DND-41 (cell line): ENCODE results near the gene BBS9.

ENCODE experiments used
- ATAC-seq: fragments of 200-7000 bp; cut with Tn5 transposase; 3 replicates; pipeline ENCODE4 v1.9.1; 2021; ENCODE audit warnings: low read depth; ENCODE audit not compliant: insufficient read depth
- DNase-seq: peaks from one replicate; pipeline ENCODE4 v3.0.0-alpha.2; 2020
- H2AFZ ChIP-seq: 2 replicates; pipeline ENCODE4 v1.6.0; 2012; ENCODE audit warnings: low read depth, low read length
- H3K27ac ChIP-seq: 2 replicates; pipeline ENCODE4 v1.5.1; 2012; ENCODE audit warnings: low read length, inconsistent platforms
- H3K27me3 ChIP-seq: fragments of 200-600 bp; sonication (generic); 2 replicates; pipeline ENCODE4 v1.6.0; 2012; ENCODE audit warnings: low read length, mild to moderate bottlenecking, inconsistent platforms; ENCODE audit not compliant: insufficient read depth, poor library complexity
- H3K36me3 ChIP-seq: 2 replicates; pipeline ENCODE4 v1.5.1; 2012; ENCODE audit warnings: low read length, inconsistent platforms; ENCODE audit not compliant: insufficient read depth
- H3K4me1 ChIP-seq: 2 replicates; pipeline ENCODE4 v1.5.1; 2012; ENCODE audit warnings: mild to moderate bottlenecking, low read length; ENCODE audit not compliant: insufficient read depth
- H3K4me2 ChIP-seq: 2 replicates; pipeline ENCODE4 v1.6.0; 2012; ENCODE audit warnings: mild to moderate bottlenecking, moderate library complexity, low read length, inconsistent platforms; ENCODE audit not compliant: insufficient read depth
- H3K4me3 ChIP-seq, 2 experiments: fragments of 200-600 bp in 1 of 2; shearing (Covaris generic) in 1 of 2; 2 replicates each; pipeline ENCODE4 v1.5.1; 2012 to 2016; ENCODE audit warnings: inconsistent platforms in 2 of 2, low read length in 2 of 2, mild to moderate bottlenecking in 2 of 2, low read depth in 1 of 2, moderate library complexity in 1 of 2
- H3K79me2 ChIP-seq: 2 replicates; pipeline ENCODE4 v1.6.0; 2012; ENCODE audit warnings: low read length, inconsistent platforms; ENCODE audit not compliant: insufficient read depth
- H3K9ac ChIP-seq: 2 replicates; pipeline ENCODE4 v1.6.0; 2012; ENCODE audit warnings: low read depth, mild to moderate bottlenecking, inconsistent platforms, low read length, moderate library complexity
- H3K9me3 ChIP-seq: 2 replicates; pipeline ENCODE4 v1.5.1; 2012; ENCODE audit warnings: low read length, moderate library complexity, mild to moderate bottlenecking, inconsistent platforms; ENCODE audit not compliant: insufficient read depth, severe bottlenecking
- H4K20me1 ChIP-seq: 2 replicates; pipeline ENCODE4 v1.6.0; 2012; ENCODE audit warnings: low read length; ENCODE audit not compliant: insufficient read depth
- EZH2 ChIP-seq: IDR thresholded peaks from 3 replicates; pipeline ENCODE4 v1.6.1; 2012; ENCODE audit warnings: borderline replicate concordance, low read depth, mild to moderate bottlenecking, moderate library complexity, low read length, inconsistent platforms; ENCODE audit not compliant: severe bottlenecking
- TF ChIP-seq, protein P1 (sequence below): IDR thresholded peaks from 2 replicates; pipeline ENCODE4 v1.5.1; 2012; ENCODE audit warnings: borderline replicate concordance, low read length, moderate library complexity, mild to moderate bottlenecking; ENCODE audit not compliant: poor library complexity, severe bottlenecking; ENCODE audit errors: extremely low read depth

Gene BBS9

DNA sequence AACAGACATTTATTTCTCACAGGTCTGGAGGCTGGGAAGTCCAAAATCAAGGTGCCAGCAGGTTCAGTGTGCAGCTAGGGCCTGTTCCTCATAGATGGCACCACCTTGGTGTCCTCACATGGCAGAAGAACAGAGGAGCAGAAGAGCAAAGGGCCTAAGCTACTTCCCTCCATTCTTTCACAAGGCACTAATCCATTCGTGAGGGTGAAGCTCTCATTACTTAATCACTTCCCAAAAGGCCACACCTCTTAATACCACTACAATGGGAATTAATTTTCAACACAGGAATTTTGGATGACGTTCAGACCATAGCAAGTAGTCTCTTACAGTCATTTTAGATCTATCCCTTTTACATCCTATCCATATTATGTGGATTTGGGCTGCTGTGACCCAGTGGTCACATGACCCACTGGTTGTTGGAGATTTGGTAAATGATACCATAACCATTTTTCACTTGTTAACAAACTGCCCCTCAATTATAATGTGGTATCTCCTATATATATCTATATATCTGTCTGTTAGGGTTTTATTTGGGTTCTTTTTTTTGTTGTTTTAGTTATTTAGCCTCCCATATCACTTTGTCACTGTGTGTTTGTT, 63.4 kb downstream of the BBS9 start:
- H2AFZ ChIP-seq, result no peak overlapping the region
- no peak overlapping the region for H3K4me3 ChIP-seq
- no peaks in the 10 kb centered on the region for H4K20me1 ChIP-seq
- H3K27me3 ChIP-seq, result no peaks in the 10 kb centered on the region
- no peak overlapping the region for H3K27ac ChIP-seq
- ATAC-seq (no peak), DNase-seq (no peak)
- H3K36me3 ChIP-seq, result no peaks in the 10 kb centered on the region
- TF ChIP-seq EZH2, result no peak
- TF ChIP-seq, protein P1, sequence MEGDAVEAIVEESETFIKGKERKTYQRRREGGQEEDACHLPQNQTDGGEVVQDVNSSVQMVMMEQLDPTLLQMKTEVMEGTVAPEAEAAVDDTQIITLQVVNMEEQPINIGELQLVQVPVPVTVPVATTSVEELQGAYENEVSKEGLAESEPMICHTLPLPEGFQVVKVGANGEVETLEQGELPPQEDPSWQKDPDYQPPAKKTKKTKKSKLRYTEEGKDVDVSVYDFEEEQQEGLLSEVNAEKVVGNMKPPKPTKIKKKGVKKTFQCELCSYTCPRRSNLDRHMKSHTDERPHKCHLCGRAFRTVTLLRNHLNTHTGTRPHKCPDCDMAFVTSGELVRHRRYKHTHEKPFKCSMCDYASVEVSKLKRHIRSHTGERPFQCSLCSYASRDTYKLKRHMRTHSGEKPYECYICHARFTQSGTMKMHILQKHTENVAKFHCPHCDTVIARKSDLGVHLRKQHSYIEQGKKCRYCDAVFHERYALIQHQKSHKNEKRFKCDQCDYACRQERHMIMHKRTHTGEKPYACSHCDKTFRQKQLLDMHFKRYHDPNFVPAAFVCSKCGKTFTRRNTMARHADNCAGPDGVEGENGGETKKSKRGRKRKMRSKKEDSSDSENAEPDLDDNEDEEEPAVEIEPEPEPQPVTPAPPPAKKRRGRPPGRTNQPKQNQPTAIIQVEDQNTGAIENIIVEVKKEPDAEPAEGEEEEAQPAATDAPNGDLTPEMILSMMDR, result no peak
- H3K4me1 ChIP-seq, result peaks cover 9% of the 10 kb centered on the region; the same call in 1 of the 2 replicates
- no peak overlapping the region for H3K4me2 ChIP-seq
- no peaks in the 10 kb centered on the region for H3K79me2 ChIP-seq
- H3K9me3 ChIP-seq, result no peaks in the 10 kb centered on the region
- H3K9ac ChIP-seq, result no peak overlapping the region

DNA sequence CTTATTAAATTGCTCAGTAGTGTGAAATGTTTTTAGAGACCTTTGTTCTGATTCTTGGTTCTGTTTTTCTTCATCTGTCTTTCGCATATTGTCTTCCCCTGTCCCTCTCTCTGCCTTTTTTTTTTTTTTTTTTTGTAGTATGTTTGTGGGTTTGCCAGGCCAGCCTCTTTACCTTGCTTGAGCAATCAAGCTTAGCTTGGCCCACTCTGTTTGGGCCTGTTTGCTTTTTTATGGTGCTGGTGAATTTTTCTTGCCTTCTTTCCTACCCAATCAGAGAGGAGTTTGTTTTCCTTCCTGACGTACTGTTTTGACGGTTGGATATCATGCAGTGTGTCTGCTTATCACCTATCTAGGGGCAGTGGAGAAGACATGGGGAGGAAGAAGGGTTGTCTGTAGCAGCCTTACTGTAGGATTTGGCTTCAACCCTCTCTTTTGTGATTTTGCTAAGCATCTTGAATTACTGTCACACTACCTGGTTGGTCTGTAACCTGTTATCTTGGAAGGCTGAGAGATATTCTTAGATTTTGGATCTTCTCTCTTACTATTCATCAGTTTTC, 64.0 kb downstream of the BBS9 start:
- Histone ChIP-seq H3K9ac (no peak overlapping the region), H3K36me3 (no peaks in the 10 kb centered on the region), H3K27ac (no peak overlapping the region), H3K79me2 (no peaks in the 10 kb centered on the region), H3K4me3 (no peak overlapping the region), H2AFZ (no peak overlapping the region), H3K4me1 (peaks cover 9% of the 10 kb centered on the region; the same call in 1 of the 2 replicates), H4K20me1 (no peaks in the 10 kb centered on the region), H3K27me3 (no peaks in the 10 kb centered on the region), H3K9me3 (no peaks in the 10 kb centered on the region), H3K4me2 (no peak overlapping the region)
- no peak for DNase-seq
- no peak for TF ChIP-seq EZH2
- TF ChIP-seq, protein P1, result no peak
- no peak for ATAC-seq

DNA sequence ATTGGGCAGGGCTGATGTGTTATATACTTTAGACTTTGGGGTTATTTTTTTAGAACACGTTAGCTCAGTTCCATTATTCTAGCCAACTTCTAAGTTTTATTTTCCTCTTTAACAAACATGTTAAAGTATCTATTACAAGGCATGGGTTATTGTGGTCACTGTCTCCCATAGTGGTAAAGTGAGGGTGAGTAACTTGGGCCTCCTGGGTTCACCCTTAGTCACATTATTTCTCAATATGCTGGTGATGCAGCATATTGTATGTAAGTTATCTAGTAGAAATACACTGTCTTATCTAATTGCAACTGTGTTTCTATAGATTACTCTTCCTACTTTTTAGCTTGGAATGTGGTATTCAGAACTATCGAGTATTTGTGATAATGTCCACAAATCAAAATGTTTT, 65.9 kb downstream of the BBS9 start:
- Histone ChIP-seq H3K9me3 (no peaks in the 10 kb centered on the region), H3K36me3 (no peaks in the 10 kb centered on the region), H3K27ac (no peak overlapping the region), H3K9ac (no peak overlapping the region), H3K79me2 (no peaks in the 10 kb centered on the region), H4K20me1 (no peaks in the 10 kb centered on the region), H3K4me2 (no peak overlapping the region), H2AFZ (no peak overlapping the region), H3K4me1 (peaks cover 9% of the 10 kb centered on the region; the same call in 1 of the 2 replicates), H3K4me3 (no peak overlapping the region), H3K27me3 (no peaks in the 10 kb centered on the region)
- DNase-seq (no peak), ATAC-seq (no peak)
- TF ChIP-seq, protein P1, result no peak
